22Rv1 (cell line): ENCODE measurements around the gene RAB3B.

Source experiments
- CTCF ChIP-seq: fragments of 450-650 bp; IDR thresholded peaks from 2 replicates; pipeline ENCODE4 v1.5.1; 2017; ENCODE audit warnings: mild to moderate bottlenecking
- ZFX ChIP-seq: fragments of 450-650 bp; IDR thresholded peaks from 2 replicates; pipeline ENCODE4 v1.6.1; 2017; ENCODE audit warnings: antibody characterized with exemption, borderline replicate concordance

DNA sequence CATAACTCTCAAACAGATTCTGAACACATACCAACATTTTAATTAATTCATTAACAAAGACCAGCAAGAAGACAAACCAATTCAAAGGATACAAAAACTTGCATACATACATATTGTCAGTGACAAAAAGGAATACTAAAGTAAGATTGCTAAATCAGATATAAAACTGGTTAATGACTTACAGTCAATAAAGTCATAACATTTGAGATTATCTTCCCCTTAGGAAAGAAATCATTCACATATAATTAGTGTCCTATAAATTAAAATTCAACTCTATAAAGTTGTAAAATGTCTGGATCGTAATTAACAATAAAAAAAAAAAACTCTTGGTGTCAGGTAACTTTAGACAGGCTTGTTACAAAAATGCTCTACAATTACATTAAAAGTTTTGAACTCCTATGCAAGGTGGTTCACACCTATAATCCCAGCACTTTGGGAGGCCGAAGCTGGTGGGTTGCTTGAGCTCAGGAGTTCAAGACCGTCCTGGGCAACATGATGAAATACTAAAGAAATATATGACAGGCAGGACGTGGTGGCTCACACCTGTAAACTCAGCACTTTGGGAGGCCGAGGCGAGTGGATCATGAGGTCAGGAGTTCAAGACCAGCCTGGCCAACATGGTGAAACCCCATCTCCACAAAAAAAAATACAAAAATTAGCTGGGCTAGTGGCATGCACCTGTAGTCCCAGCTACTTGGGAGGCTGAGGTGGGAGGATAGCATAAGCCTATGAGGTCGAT, 17.7 kb upstream of the RAB3B start:
- TF ChIP-seq CTCF = no peak
- TF ChIP-seq ZFX = no peak
